Neural cell (in vitro differentiated cells): ENCODE measurements around the gene SELENOI. TPM values are rescaled to one million over a fixed set of nuclear protein-coding genes. Genes with fewer than 3 reads are reported as not detected.

Experiments
- H2AFZ ChIP-seq: fragments of 200-600, 300-800 bp; sonication (generic), shearing (Covaris generic); 2 replicates; pipeline ENCODE4 v1.6.0; 2014; ENCODE audit warnings: low read depth, mild to moderate bottlenecking, antibody characterized with exemption, low read length, moderate library complexity
- H3F3A ChIP-seq: fragments of 200-600 bp; shearing (Covaris generic); 2 replicates; pipeline ENCODE4 v1.6.1; 2016; ENCODE audit warnings: mild to moderate bottlenecking, moderate library complexity, mixed read lengths, antibody characterized with exemption, low read length; ENCODE audit not compliant: insufficient read depth, poor library complexity, severe bottlenecking
- H3K27ac ChIP-seq: fragments of 200-600, 300-800 bp; sonication (generic), shearing (Covaris generic); 2 replicates; pipeline ENCODE4 v1.5.1; 2014; ENCODE audit warnings: mild to moderate bottlenecking, low read length, moderate library complexity
- H3K27me3 ChIP-seq: fragments of 300-800, 200-600 bp; sonication (generic), shearing (Covaris generic); 2 replicates; pipeline ENCODE4 v1.6.0; 2014; ENCODE audit warnings: mild to moderate bottlenecking, low read depth, low read length, moderate library complexity; ENCODE audit not compliant: insufficient read depth
- H3K36me3 ChIP-seq: fragments of 300-800, 200-600 bp; sonication (generic), shearing (Covaris generic); 2 replicates; pipeline ENCODE4 v1.5.1; 2014; ENCODE audit warnings: mild to moderate bottlenecking, antibody characterized with exemption, low read length, moderate library complexity; ENCODE audit not compliant: insufficient read depth
- H3K4me2 ChIP-seq: fragments of 300-800, 200-600 bp; sonication (generic), shearing (Covaris generic); 2 replicates; pipeline ENCODE4 v1.6.0; 2014; ENCODE audit warnings: mild to moderate bottlenecking, low read length
- H3K4me3 ChIP-seq: fragments of 300-800, 200-600 bp; sonication (generic), shearing (Covaris generic); 2 replicates; pipeline ENCODE4 v1.5.1; 2014; ENCODE audit warnings: mild to moderate bottlenecking, low read length, moderate library complexity
- H3K79me2 ChIP-seq: fragments of 200-600 bp; shearing (Covaris generic); replicated peaks from 2 replicates; pipeline ENCODE4 v1.6.0; 2014; ENCODE audit warnings: mild to moderate bottlenecking, low read length, moderate library complexity; ENCODE audit not compliant: insufficient read depth
- H3K9ac ChIP-seq: fragments of 300-800, 200-600 bp; sonication (generic), shearing (Covaris generic); 2 replicates; pipeline ENCODE4 v1.6.1; 2016; ENCODE audit warnings: mild to moderate bottlenecking, low read length, mixed read lengths
- H3K9me2 ChIP-seq: fragments of 200-600 bp; shearing (Covaris generic); 2 replicates; pipeline ENCODE4 v1.6.1; 2016; ENCODE audit warnings: mild to moderate bottlenecking, low read length, mixed read lengths; ENCODE audit not compliant: insufficient read depth
- H3K9me3 ChIP-seq: fragments of 200-600, 300-800 bp; sonication (generic), shearing (Covaris generic); 2 replicates; pipeline ENCODE4 v1.6.1; 2016; ENCODE audit warnings: mild to moderate bottlenecking, mixed run types, low read length, moderate library complexity, mixed read lengths
- H4K20me1 ChIP-seq: fragments of 200-600 bp; shearing (Covaris generic); 2 replicates; pipeline ENCODE4 v1.6.1; 2016; ENCODE audit warnings: mild to moderate bottlenecking, mixed run types; ENCODE audit not compliant: insufficient read depth
- EP300 ChIP-seq: fragments of 450-650 bp; conservative IDR thresholded peaks from 2 replicates; pipeline ENCODE4 v1.6.1; 2014; ENCODE audit warnings: antibody characterized with exemption, mild to moderate bottlenecking, moderate library complexity; ENCODE audit not compliant: poor library complexity, severe bottlenecking
- EZH2 ChIP-seq: fragments of 200-600, 300-800 bp; shearing (Covaris generic), sonication (generic); IDR thresholded peaks from 2 replicates; pipeline ENCODE4 v1.6.1; 2014; ENCODE audit warnings: antibody characterized with exemption, low read length, borderline replicate concordance, mild to moderate bottlenecking; ENCODE audit not compliant: insufficient read depth, poor library complexity, severe bottlenecking
- MXI1 ChIP-seq: fragments of 450-650 bp; conservative IDR thresholded peaks from 2 replicates; pipeline ENCODE4 v1.6.1; 2014; ENCODE audit warnings: antibody characterized with exemption, mild to moderate bottlenecking; ENCODE audit not compliant: poor library complexity, severe bottlenecking
- POLR2AphosphoS5 ChIP-seq: IDR thresholded peaks from 2 replicates; pipeline ENCODE4 v1.6.1; 2012
- RAD21 ChIP-seq: fragments of 450-650 bp; conservative IDR thresholded peaks from 2 replicates; pipeline ENCODE4 v1.6.1; 2014; ENCODE audit warnings: antibody characterized with exemption, mild to moderate bottlenecking, moderate library complexity
- REST ChIP-seq: IDR thresholded peaks from 2 replicates; pipeline ENCODE4 v1.6.1; 2012; ENCODE audit warnings: borderline replicate concordance
- SMC3 ChIP-seq: fragments of 450-650 bp; conservative IDR thresholded peaks from 2 replicates; pipeline ENCODE4 v1.6.1; 2014; ENCODE audit warnings: antibody characterized with exemption, mild to moderate bottlenecking, moderate library complexity; ENCODE audit not compliant: poor library complexity
- TAF1 ChIP-seq: IDR thresholded peaks from 2 replicates; pipeline ENCODE4 v1.6.1; 2012; ENCODE audit warnings: low read depth
- polyA plus RNA-seq: library from polyadenylated mRNA; depleted of rRNA; stranded (reverse); fragments of >200 nt; gene quantifications from 2 replicates; pipeline ENCODE4 v1.2.3, GENCODE V29; 2014
- TF ChIP-seq, protein P1 (sequence below): fragments of 450-650 bp; IDR thresholded peaks from 2 replicates; pipeline ENCODE4 v1.5.1; 2014; ENCODE audit warnings: antibody characterized with exemption, mild to moderate bottlenecking, moderate library complexity; ENCODE audit not compliant: poor library complexity, severe bottlenecking

SELENOI gene
- polyA plus RNA-seq, 1 donor from 2014 or later = 25.2 TPM

GRCh38 chr2:26432859-26433258 lies 86.9 kb downstream of the SELENOI start:
- TF ChIP-seq EP300 (no peak), POLR2AphosphoS5 (no peak), REST (no peak), SMC3 (no peak), RAD21 (no peak), MXI1 (no peak), TAF1 (no peak), EZH2 (no peak)
- TF ChIP-seq, protein P1, sequence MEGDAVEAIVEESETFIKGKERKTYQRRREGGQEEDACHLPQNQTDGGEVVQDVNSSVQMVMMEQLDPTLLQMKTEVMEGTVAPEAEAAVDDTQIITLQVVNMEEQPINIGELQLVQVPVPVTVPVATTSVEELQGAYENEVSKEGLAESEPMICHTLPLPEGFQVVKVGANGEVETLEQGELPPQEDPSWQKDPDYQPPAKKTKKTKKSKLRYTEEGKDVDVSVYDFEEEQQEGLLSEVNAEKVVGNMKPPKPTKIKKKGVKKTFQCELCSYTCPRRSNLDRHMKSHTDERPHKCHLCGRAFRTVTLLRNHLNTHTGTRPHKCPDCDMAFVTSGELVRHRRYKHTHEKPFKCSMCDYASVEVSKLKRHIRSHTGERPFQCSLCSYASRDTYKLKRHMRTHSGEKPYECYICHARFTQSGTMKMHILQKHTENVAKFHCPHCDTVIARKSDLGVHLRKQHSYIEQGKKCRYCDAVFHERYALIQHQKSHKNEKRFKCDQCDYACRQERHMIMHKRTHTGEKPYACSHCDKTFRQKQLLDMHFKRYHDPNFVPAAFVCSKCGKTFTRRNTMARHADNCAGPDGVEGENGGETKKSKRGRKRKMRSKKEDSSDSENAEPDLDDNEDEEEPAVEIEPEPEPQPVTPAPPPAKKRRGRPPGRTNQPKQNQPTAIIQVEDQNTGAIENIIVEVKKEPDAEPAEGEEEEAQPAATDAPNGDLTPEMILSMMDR = no peak
- Histone ChIP-seq H3K36me3 (no peaks in the 10 kb centered on the region), H4K20me1 (no peaks in the 10 kb centered on the region), H3K4me3 (no peak overlapping the region), H3K9me2 (no peaks in the 10 kb centered on the region), H2AFZ (no peak overlapping the region), H3K9ac (no peak overlapping the region), H3K27ac (no peak overlapping the region), H3K9me3 (no peaks in the 10 kb centered on the region), H3K79me2 (no peaks in the 10 kb centered on the region), H3K27me3 (no peaks in the 10 kb centered on the region), H3F3A (no peaks in the 10 kb centered on the region), H3K4me2 (no peak overlapping the region)

- Histone ChIP-seq H2AFZ (no peak overlapping the region), H3K4me2 (no peak overlapping the region), H3F3A (no peaks in the 10 kb centered on the region), H3K27ac (no peak overlapping the region), H3K27me3 (no peaks in the 10 kb centered on the region), H4K20me1 (no peaks in the 10 kb centered on the region), H3K9me2 (no peaks in the 10 kb centered on the region), H3K9ac (no peak overlapping the region), H3K4me3 (no peak overlapping the region), H3K9me3 (no peaks in the 10 kb centered on the region), H3K79me2 (no peaks in the 10 kb centered on the region), H3K36me3 (no peaks in the 10 kb centered on the region)
- TF ChIP-seq TAF1 = no peak
- no peak for TF ChIP-seq SMC3
- TF ChIP-seq MXI1 = no peak
Measured at GRCh38 chr2:26435106-26435505, 89.2 kb downstream of the SELENOI start.

DNA sequence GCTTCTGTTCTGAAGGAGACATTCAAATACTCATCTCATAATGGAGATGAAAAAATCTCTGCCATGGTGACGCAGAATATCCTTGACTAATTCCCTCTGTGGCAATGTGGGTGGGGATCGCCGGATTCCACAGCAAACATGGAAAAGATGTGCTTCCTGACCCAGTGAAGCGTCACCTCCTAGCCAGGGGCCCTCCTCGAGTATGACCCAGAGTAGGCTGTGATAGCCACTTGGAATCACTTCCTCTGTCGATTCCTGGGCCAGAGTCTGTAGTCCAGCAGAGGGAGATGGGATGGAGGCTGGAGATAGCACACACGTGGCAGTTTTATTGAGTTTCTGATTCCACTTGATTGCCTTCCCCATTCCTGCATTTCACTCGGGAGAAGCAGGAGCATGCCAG lies 92.6 kb downstream of the SELENOI start:
- no peaks in the 10 kb centered on the region for H3K36me3 ChIP-seq
- no peak overlapping the region for H3K9ac ChIP-seq
- H3K79me2 ChIP-seq = no peaks in the 10 kb centered on the region
- no peaks in the 10 kb centered on the region for H3K9me3 ChIP-seq
- no peaks in the 10 kb centered on the region for H3K27me3 ChIP-seq
- no peaks in the 10 kb centered on the region for H4K20me1 ChIP-seq
- no peak overlapping the region for H3K4me2 ChIP-seq
- no peak overlapping the region for H3K4me3 ChIP-seq
- no peaks in the 10 kb centered on the region for H3K9me2 ChIP-seq
- no peak overlapping the region for H2AFZ ChIP-seq
- H3F3A ChIP-seq = no peaks in the 10 kb centered on the region
- no peak for TF ChIP-seq MXI1
- no peak for TF ChIP-seq SMC3
- TF ChIP-seq POLR2AphosphoS5 = no peak
- TF ChIP-seq, protein P1 = no peak
- TF ChIP-seq RAD21 = no peak
- TF ChIP-seq TAF1 = no peak
- no peak for TF ChIP-seq EP300
- no peak for TF ChIP-seq REST
- H3K27ac ChIP-seq = no peak overlapping the region
